HepG2 (cell line): ENCODE data around the gene HCLS1. TPM values are rescaled to one million over a fixed set of nuclear protein-coding genes. Genes with fewer than 3 reads are reported as not detected.

Experiments used
- ATAC-seq: fragments of 200-7000 bp; cut with Tn5 transposase; 3 replicates; pipeline ENCODE4 v1.9.1; 2020; ENCODE audit warnings: mild to moderate bottlenecking, moderate library complexity
- BruUV-seq: library from RNA; stranded (reverse); fragments of 400-500 nt; replicated peaks from 2 replicates; lab custom pipeline; 2021; lab: Mats Ljungman, UMichigan
- CTCF ChIA-PET: fragments of 300-600 bp; formaldehyde crosslinking; extraction: SDS; loops from one replicate; lab custom pipeline; 2021; ENCODE audit warnings: low total read pairs, inconsistent platforms, low intra/inter-chr PET ratio; lab: Yijun Ruan, JAX
- POLR2A ChIA-PET: fragments of 350-600 bp; sonication (Branson Sonifier 250); formaldehyde crosslinking; loops from one replicate; lab custom pipeline; 2020; ENCODE audit warnings: antibody characterized with exemption, inconsistent platforms; lab: Yijun Ruan, JAX
- DNase-seq: peaks from one replicate; pipeline ENCODE4 v3.0.0-alpha.2; 2015; ENCODE audit warnings: low spot score
- FAIRE-seq: peaks from 3 replicates; lab custom pipeline; 2011; peaks lifted over from hg19 to GRCh38; lab: Jason Lieb, UNC
- H2AFZ ChIP-seq: one replicate; pipeline ENCODE4 v1.6.1; 2011; ENCODE audit warnings: low read length, inconsistent platforms
- H3K27ac ChIP-seq: fragments of 300-600 bp; 3 replicates; pipeline ENCODE4 v1.8.0; 2011; ENCODE audit warnings: mixed run types, mild to moderate bottlenecking, mixed read lengths, low read length, inconsistent platforms; ENCODE audit not compliant: insufficient read depth; ENCODE audit errors: extremely low read length
- H3K27me3 ChIP-seq, 2 experiments: fragments of 200-600 bp in 1 of 2; 2 replicates in 1 of 2; 3 replicates in 1 of 2; pipeline versions ENCODE4 v1.6.0 to v1.8.0; 2011; ENCODE audit warnings: low read length in 2 of 2, mild to moderate bottlenecking in 2 of 2, moderate library complexity in 2 of 2, inconsistent platforms in 1 of 2; ENCODE audit not compliant: insufficient read depth in 2 of 2, control insufficient read depth in 1 of 2
- H3K36me3 ChIP-seq, 2 experiments: fragments of 200-600 bp in 1 of 2; replicated peaks in 1 of 2; 2 replicates in 1 of 2; 3 replicates in 1 of 2; pipeline versions ENCODE4 v1.5.1 to v1.8.0; 2011; ENCODE audit warnings: low read length in 2 of 2, inconsistent platforms in 1 of 2; ENCODE audit not compliant: insufficient read depth in 2 of 2, control insufficient read depth in 1 of 2
- H3K4me1 ChIP-seq: 2 replicates; pipeline ENCODE4 v1.5.1; 2012; ENCODE audit warnings: low read length, inconsistent platforms; ENCODE audit not compliant: insufficient read depth
- H3K4me2 ChIP-seq: 2 replicates; pipeline ENCODE4 v1.6.0; 2011; ENCODE audit warnings: low read depth, low read length, inconsistent platforms
- H3K4me3 ChIP-seq, 3 experiments: fragments of 200-600 bp in 1 of 3; sonication (generic), shearing (Covaris generic) in 1 of 3; replicated peaks in 1 of 3; 2 replicates each; pipeline ENCODE4 v1.5.1; 2011 to 2016; ENCODE audit warnings: low read length in 3 of 3, inconsistent platforms in 2 of 3, low read depth in 2 of 3, mild to moderate bottlenecking in 2 of 3, control low read depth in 1 of 3, mixed read lengths in 1 of 3; ENCODE audit not compliant: insufficient read depth in 1 of 3
- H3K79me2 ChIP-seq: one replicate; pipeline ENCODE4 v1.6.1; 2011; ENCODE audit warnings: low read length, inconsistent platforms; ENCODE audit not compliant: insufficient read depth
- H3K9ac ChIP-seq: 2 replicates; pipeline ENCODE4 v1.6.0; 2011; ENCODE audit warnings: mild to moderate bottlenecking, low read depth, low read length, inconsistent platforms; ENCODE audit not compliant: insufficient read depth
- H3K9me3 ChIP-seq: 2 replicates; pipeline ENCODE4 v1.5.1; 2012; ENCODE audit warnings: mild to moderate bottlenecking, low read length
- H4K20me1 ChIP-seq: 2 replicates; pipeline ENCODE4 v1.6.0; 2011; ENCODE audit warnings: inconsistent platforms, mild to moderate bottlenecking, low read length, moderate library complexity; ENCODE audit not compliant: insufficient read depth
- EHMT2 ChIP-seq: fragments of 200-600 bp; sonication (generic); IDR thresholded peaks from 2 replicates; pipeline ENCODE4 v1.7.0; 2017; ENCODE audit warnings: antibody characterized with exemption, low read depth, low read length, borderline replicate concordance
- ETS1 ChIP-seq: sonication (generic); formaldehyde crosslinking; IDR thresholded peaks from 2 replicates; pipeline ENCODE4 v1.4.0; 2020; ENCODE audit warnings: missing genetic modification reagents
- FIP1L1 ChIP-seq: fragments of 200-400 bp; formaldehyde crosslinking; IDR thresholded peaks from 2 replicates; pipeline ENCODE4 v1.6.1; 2018; ENCODE audit warnings: low read depth, mild to moderate bottlenecking, low read length, moderate library complexity, borderline replicate concordance; ENCODE audit not compliant: insufficient read depth
- FLYWCH1 ChIP-seq: sonication (generic); formaldehyde crosslinking; IDR thresholded peaks from 2 replicates; pipeline ENCODE4 v1.8.1; 2023; ENCODE audit warnings: mild to moderate bottlenecking, missing genetic modification reagents
- IRX3 ChIP-seq: sonication (generic); formaldehyde crosslinking; IDR thresholded peaks from 2 replicates; pipeline ENCODE4 v1.8.1; 2023; ENCODE audit warnings: mild to moderate bottlenecking, low read depth, missing genetic modification reagents, borderline replicate concordance
- JDP2 ChIP-seq: sonication (generic); formaldehyde crosslinking; IDR thresholded peaks from 2 replicates; pipeline ENCODE4 v1.8.1; 2022; ENCODE audit warnings: missing genetic modification reagents, borderline replicate concordance
- KDM5B ChIP-seq: sonication (generic); formaldehyde crosslinking; IDR thresholded peaks from 2 replicates; pipeline ENCODE4 v1.4.0; 2020; ENCODE audit warnings: missing genetic modification reagents, mild to moderate bottlenecking, borderline replicate concordance
- PCBP2 ChIP-seq: fragments of 200-400 bp; formaldehyde crosslinking; optimal IDR thresholded peaks from 2 replicates; pipeline ENCODE3; 2018; ENCODE audit warnings: low read length, low read depth; ENCODE audit not compliant: poor library complexity, severe bottlenecking
- RBFOX2 ChIP-seq: fragments of 200-400 bp; formaldehyde crosslinking; IDR thresholded peaks from 2 replicates; pipeline ENCODE4 v1.6.1; 2017; ENCODE audit warnings: low read depth, mild to moderate bottlenecking, low read length
- SALL2 ChIP-seq: sonication (generic); formaldehyde crosslinking; IDR thresholded peaks from 2 replicates; pipeline ENCODE4 v1.8.1; 2023; ENCODE audit warnings: mild to moderate bottlenecking, missing genetic modification reagents, inconsistent platforms
- ZBTB39 ChIP-seq: sonication (generic); formaldehyde crosslinking; IDR thresholded peaks from 2 replicates; pipeline ENCODE4 v1.5.0; 2020; ENCODE audit warnings: missing genetic modification reagents
- ZHX1 ChIP-seq: sonication (generic); formaldehyde crosslinking; IDR thresholded peaks from 2 replicates; pipeline ENCODE4 v1.8.1; 2022; ENCODE audit warnings: low read depth, mild to moderate bottlenecking, missing genetic modification reagents
- ZNF205 ChIP-seq: IDR thresholded peaks from 2 replicates; pipeline ENCODE4 v1.6.1; 2018; ENCODE audit warnings: missing biosample characterization, missing genetic modification reagents
- ZNF264 ChIP-seq: sonication (generic); formaldehyde crosslinking; IDR thresholded peaks from 2 replicates; pipeline ENCODE4 v1.4.0; 2020; ENCODE audit warnings: missing genetic modification reagents
- ZNF484 ChIP-seq: sonication (generic); formaldehyde crosslinking; IDR thresholded peaks from 2 replicates; pipeline ENCODE4 v1.5.1; 2020; ENCODE audit warnings: mild to moderate bottlenecking, low read depth, missing genetic modification reagents, borderline replicate concordance
- ZNF614 ChIP-seq: IDR thresholded peaks from 2 replicates; pipeline ENCODE4 v1.6.1; 2018; ENCODE audit warnings: missing biosample characterization, missing genetic modification reagents, inconsistent platforms, borderline replicate concordance
- ZNF615 ChIP-seq: sonication (generic); formaldehyde crosslinking; IDR thresholded peaks from 2 replicates; pipeline ENCODE4 v1.5.0; 2020; ENCODE audit warnings: mild to moderate bottlenecking, missing genetic modification reagents, borderline replicate concordance
- ZNF703 ChIP-seq: sonication (generic); formaldehyde crosslinking; IDR thresholded peaks from 2 replicates; pipeline ENCODE4 v1.5.1; 2020; ENCODE audit warnings: missing genetic modification reagents, mild to moderate bottlenecking, moderate library complexity, borderline replicate concordance
- WGBS: methylation state at CpG from one replicate; pipeline ENCODE4 v1.1.6; 2017; ENCODE audit warnings: low lambda C conversion rate; 5-methylcytosine and 5-hydroxymethylcytosine counted together
- in situ Hi-C: cut with HindIII; loops from 2 replicates; pipeline ENCODE4 v1.10.0; 2017; ENCODE audit warnings: low pct_unique_long_range_greater_than_20kb; ENCODE audit not compliant: extremely low pct_ligation_motif_present
- intact Hi-C: fragments of 100-400 bp; cut with micrococcal nuclease; formaldehyde crosslinking; loops from one replicate; pipeline ENCODE4 v1.10.0; 2022; ENCODE audit not compliant: unreplicated experiment
- polyA plus RNA-seq, 8 experiments: library from polyadenylated mRNA; depleted of rRNA in 3 of 8; stranded (reverse) in 7 of 8; unstranded in 1 of 8; fragments of >200 nt; fragmentation: Illumina TruSeq in 4 of 8; extraction: Trizol in 4 of 8; gene quantifications; 2 replicates each; pipeline versions ENCODE4 v1.2.1 to v1.2.3, GENCODE V29; 2011 to 2016; ENCODE audit warnings: low read depth in 4 of 8, missing spikeins in 1 of 8, mixed read lengths in 1 of 8; ENCODE audit not compliant: insufficient read depth in 1 of 8
- total RNA-seq, 5 experiments: library from RNA; depleted of rRNA; stranded (reverse); fragments of >200 nt; fragmentation: Illumina TruSeq; extraction: Trizol; gene quantifications; 2 replicates each; pipeline ENCODE4 v1.2.3, GENCODE V29; 2016; ENCODE audit warnings: low read depth in 1 of 5

HCLS1 gene
- total and polyA plus RNA-seq, 2 of the 13 experiments (the other 11 are each of a cell fraction or from before 2014, with no cell fraction given), result not detected

GRCh38 chr3:121624147-121624899 lies 36.4 kb downstream of the HCLS1 start:
- Histone ChIP-seq H3K79me2 (no peaks in the 10 kb centered on the region), H3K4me3 (no peak overlapping the region), H3K36me3 (no peaks in the 10 kb centered on the region), H3K4me1 (no peaks in the 10 kb centered on the region), H3K27ac (no peak overlapping the region), H3K9ac (no peak overlapping the region), H4K20me1 (no peaks in the 10 kb centered on the region), H3K4me2 (no peak overlapping the region), H3K27me3 (peaks cover 1 to 5% of the 10 kb centered on the region in 2 experiments; a peak in 2 of 5 replicates), H3K9me3 (no peaks in the 10 kb centered on the region), H2AFZ (no peak overlapping the region)
- ChIA-PET CTCF (no interaction called here), POLR2A (no interaction called here)
- in situ Hi-C loops (no loop called here), intact Hi-C loops (no loop called here)
- DNase-seq, result no peak
- FAIRE-seq, result no peak
- no peak for ATAC-seq
- BruUV-seq, result no TSS peak
- WGBS, result 52% methylated on average over 14 of the region's 14 CpGs
- TF ChIP-seq FLYWCH1 (CRISPR knock-in tag) (no peak), FIP1L1 (no peak), PCBP2 (no peak), RBFOX2 (no peak), ETS1 (CRISPR knock-in tag) (no peak), ZNF703 (no peak), ZBTB39 (CRISPR knock-in tag) (no peak), KDM5B (no peak), ZNF264 (CRISPR knock-in tag) (no peak), ZNF205 (CRISPR knock-in tag) (no peak), SALL2 (CRISPR knock-in tag) (no peak), ZNF615 (CRISPR knock-in tag) (no peak), ZNF614 (CRISPR knock-in tag) (no peak), IRX3 (CRISPR knock-in tag) (no peak), JDP2 (no peak), EHMT2 (no peak), ZNF484 (CRISPR knock-in tag) (no peak), ZHX1 (CRISPR knock-in tag) (no peak)
